LNCaP clone FGC (cell line): Measurements from ENCODE around the gene LMO1.

Source experiments
- DNase-seq: peaks from one replicate; pipeline ENCODE4 v3.0.0-alpha.2; 2011; ENCODE audit warnings: low read depth
- H3K4me3 ChIP-seq: 2 replicates; pipeline ENCODE4 v1.5.1; 2011; ENCODE audit warnings: mild to moderate bottlenecking, low read depth, low read length, control low read depth
- CTCF ChIP-seq: IDR thresholded peaks from 2 replicates; pipeline ENCODE4 v1.5.1; 2012; ENCODE audit warnings: mild to moderate bottlenecking; ENCODE audit not compliant: control insufficient read depth, insufficient read depth; ENCODE audit errors: extremely low read depth

LMO1 gene

GRCh38 chr11:8223513-8223900, 40.2 kb downstream of the LMO1 start:
- no peak for TF ChIP-seq CTCF
- H3K4me3 ChIP-seq = no peak overlapping the region
- no peak for DNase-seq

GRCh38 chr11:8222820-8223512, 40.7 kb downstream of the LMO1 start:
- DNase-seq = no peak
- H3K4me3 ChIP-seq = no peak overlapping the region
- no peak for TF ChIP-seq CTCF

GRCh38 chr11:8221917-8222495, 41.7 kb downstream of the LMO1 start:
- DNase-seq = no peak
- H3K4me3 ChIP-seq = no peak overlapping the region
- no peak for TF ChIP-seq CTCF

- TF ChIP-seq CTCF = no peak
Measured at GRCh38 chr11:8221046-8221723, 42.5 kb downstream of the LMO1 start.

GRCh38 chr11:8220261-8221045, 43.2 kb downstream of the LMO1 start:
- H3K4me3 ChIP-seq = no peak overlapping the region
- no peak for TF ChIP-seq CTCF
- no peak for DNase-seq

More at GRCh38 chr11:8221046-8221723, 42.5 kb downstream of the LMO1 start:
- DNase-seq = no peak
- H3K4me3 ChIP-seq = no peak overlapping the region

GRCh38 chr11:8219257-8220021, 44.2 kb downstream of the LMO1 start:
- peak; percentile 54 for DNase-seq
- no peak overlapping the region for H3K4me3 ChIP-seq
- peak; percentile 82 for TF ChIP-seq CTCF
